ENCODE data around the gene TWIST1. TPM values are rescaled to one million over a fixed set of nuclear protein-coding genes. Genes with fewer than 3 reads are reported as not detected.

The TWIST1 gene
- total RNA-seq, 2 experiments from 2014 or later = not detected

- Histone ChIP-seq H3K36me3 (ENCODE audit: insufficient read depth, low read length) (no peaks in the 10 kb centered on the region), H3K4me1 (ENCODE audit: insufficient read depth, low read length, poor library complexity, severe bottlenecking) (no peaks in the 10 kb centered on the region), H3K27ac (ENCODE audit: low read depth, low read length, poor library complexity, severe bottlenecking) (no peak overlapping the region), H4K20me1 (ENCODE audit: insufficient read depth, low read length) (no peaks in the 10 kb centered on the region), H2AFZ (ENCODE audit: low read length) (no peak overlapping the region), H3K4me2 (ENCODE audit: low read length) (no peak overlapping the region), H3K9me2 (ENCODE audit: insufficient read depth, low read length) (no peaks in the 10 kb centered on the region), H3K79me2 (ENCODE audit: insufficient read depth, low read depth, low read length) (no peaks in the 10 kb centered on the region), H3K9me3 (ENCODE audit: low read length) (no peaks in the 10 kb centered on the region), H3K4me3 (ENCODE audit: low read depth, low read length, poor library complexity, severe bottlenecking) (no peak overlapping the region)
- TF ChIP-seq EZH2phosphoT487 (IDR thresholded peaks at IDR 0.05; ENCODE audit: borderline replicate concordance, low read depth, low read length) (no peak), CTCF (conservative IDR thresholded peaks at IDR 0.05; ENCODE audit: low read length) (no peak)
- DNase-seq (ENCODE audit: low spot score) = no peak
- BruUV-seq (replicated peaks) = no TSS peak
- intact Hi-C loops (cut with micrococcal nuclease; ENCODE audit: unreplicated experiment) = no loop called here
- POLR2A ChIA-PET = interaction anchor here (0.7 kb wide), 1 partner anchor 1324 kb away, joined by 5 read pairs; no protein-coding TSS in a partner anchor
- CTCF ChIA-PET (ENCODE audit: unreplicated experiment) = no interaction called here
Observed at GRCh38 chr7:19107356-19108146, 9.9 kb downstream of the TWIST1 start.

- ChIA-PET CTCF (ENCODE audit: unreplicated experiment) (no interaction called here), POLR2A (no interaction called here)
- no peaks in the 10 kb centered on the region for H3K36me3 ChIP-seq (ENCODE audit: insufficient read depth, low read length)
- no TSS peak for BruUV-seq (replicated peaks)
- H3K4me3 ChIP-seq (ENCODE audit: low read depth, low read length, poor library complexity, severe bottlenecking) = no peak overlapping the region
- intact Hi-C loops (cut with micrococcal nuclease; ENCODE audit: unreplicated experiment) = no loop called here
- no peaks in the 10 kb centered on the region for H3K4me1 ChIP-seq (ENCODE audit: insufficient read depth, low read length, poor library complexity, severe bottlenecking)
- H3K79me2 ChIP-seq (ENCODE audit: insufficient read depth, low read depth, low read length) = no peaks in the 10 kb centered on the region
- no peaks in the 10 kb centered on the region for H4K20me1 ChIP-seq (ENCODE audit: insufficient read depth, low read length)
- H3K9me3 ChIP-seq (ENCODE audit: low read length) = no peaks in the 10 kb centered on the region
- no peaks in the 10 kb centered on the region for H3K9me2 ChIP-seq (ENCODE audit: insufficient read depth, low read length)
- TF ChIP-seq CTCF (conservative IDR thresholded peaks at IDR 0.05; ENCODE audit: low read length) = no peak
- TF ChIP-seq EZH2phosphoT487 (IDR thresholded peaks at IDR 0.05; ENCODE audit: borderline replicate concordance, low read depth, low read length) = no peak
- no peak overlapping the region for H2AFZ ChIP-seq (ENCODE audit: low read length)
- H3K4me2 ChIP-seq (ENCODE audit: low read length) = no peak overlapping the region
- H3K27ac ChIP-seq (ENCODE audit: low read depth, low read length, poor library complexity, severe bottlenecking) = no peak overlapping the region
- DNase-seq (ENCODE audit: low spot score) = no peak
Observed at GRCh38 chr7:19107081-19107355, 10.4 kb downstream of the TWIST1 start.

- H3K9me3 ChIP-seq (ENCODE audit: low read length) = no peaks in the 10 kb centered on the region
- DNase-seq (ENCODE audit: low spot score) = no peak
- CTCF ChIA-PET (ENCODE audit: unreplicated experiment) = no interaction called here
- H3K4me2 ChIP-seq (ENCODE audit: low read length) = no peak overlapping the region
- H3K4me3 ChIP-seq (ENCODE audit: low read depth, low read length, poor library complexity, severe bottlenecking) = no peak overlapping the region
- H3K36me3 ChIP-seq (ENCODE audit: insufficient read depth, low read length) = no peaks in the 10 kb centered on the region
- H2AFZ ChIP-seq (ENCODE audit: low read length) = no peak overlapping the region
- no peak overlapping the region for H3K27ac ChIP-seq (ENCODE audit: low read depth, low read length, poor library complexity, severe bottlenecking)
- intact Hi-C loops (cut with micrococcal nuclease; ENCODE audit: unreplicated experiment) = no loop called here
- H3K4me1 ChIP-seq (ENCODE audit: insufficient read depth, low read length, poor library complexity, severe bottlenecking) = no peaks in the 10 kb centered on the region
- TF ChIP-seq EZH2phosphoT487 (IDR thresholded peaks at IDR 0.05; ENCODE audit: borderline replicate concordance, low read depth, low read length) = no peak
- no peak for TF ChIP-seq CTCF (conservative IDR thresholded peaks at IDR 0.05; ENCODE audit: low read length)
- POLR2A ChIA-PET = interaction anchor here (1.1 kb wide), 1 partner anchor 10 kb away, joined by 4 read pairs; no protein-coding TSS in a partner anchor
- BruUV-seq (replicated peaks) = no TSS peak
- H4K20me1 ChIP-seq (ENCODE audit: insufficient read depth, low read length) = no peaks in the 10 kb centered on the region
- H3K9me2 ChIP-seq (ENCODE audit: insufficient read depth, low read length) = no peaks in the 10 kb centered on the region
- no peaks in the 10 kb centered on the region for H3K79me2 ChIP-seq (ENCODE audit: insufficient read depth, low read depth, low read length)
Observed at GRCh38 chr7:19106241-19107080, 11.0 kb downstream of the TWIST1 start.

All from OCI-LY7 (cell line).